Esophagus squamous epithelium (tissue), 4 donors: Measurements from ENCODE around the gene ARHGAP27.
A peak's percentile ranks its signal among the peaks of the same experiment; 100 is the strongest.

Source experiments
- POLR2A ChIP-seq, 4 donors: fragments of 450-650 bp; IDR thresholded peaks; one replicate each; pipeline ENCODE4 v1.6.1; 2017; ENCODE audit warnings: antibody characterized with exemption in 4 of 4, mild to moderate bottlenecking in 4 of 4, moderate library complexity in 3 of 4
- TF ChIP-seq, protein P1 (sequence below), 6 experiments: fragments of 450-650 bp in 4 of 6; fragments of 200-600 bp in 2 of 6; sonication (generic) in 2 of 6; IDR thresholded peaks; one replicate each; pipeline ENCODE4 v1.5.1; 2016 to 2019; ENCODE audit warnings: antibody characterized with exemption in 6 of 6, mild to moderate bottlenecking in 4 of 6, moderate library complexity in 4 of 6

DNA sequence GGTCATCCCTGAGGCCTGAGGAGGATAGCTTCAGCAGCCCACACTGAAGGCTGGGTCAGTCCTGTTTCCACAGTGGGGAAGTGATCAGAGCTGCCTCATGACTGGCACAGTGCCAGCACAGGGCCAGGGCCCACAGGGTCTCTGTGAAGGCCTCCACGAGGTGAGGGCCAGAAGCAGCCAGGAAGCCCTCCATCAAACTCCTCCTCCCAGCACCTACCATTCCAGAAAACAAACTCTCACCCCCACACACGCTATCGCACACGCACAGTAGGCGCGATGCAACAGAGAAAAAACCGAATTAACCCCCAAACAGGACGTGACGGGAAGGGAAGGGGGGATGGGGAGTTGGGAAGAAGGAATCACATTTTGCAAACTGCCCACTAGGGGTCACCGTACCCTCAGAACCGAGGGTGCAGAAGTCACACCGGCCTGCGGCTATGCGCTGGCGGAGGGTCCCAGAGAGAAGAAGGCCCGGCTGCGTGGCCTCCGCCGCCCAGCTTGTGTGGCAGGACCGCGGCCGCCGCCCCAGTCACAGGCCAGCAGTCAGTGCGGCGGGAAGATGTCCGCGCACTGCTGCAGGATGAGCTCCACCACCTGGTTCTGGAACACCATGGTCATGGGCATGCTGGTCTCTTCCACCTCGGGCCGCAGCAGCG lies 37.6 kb downstream of the ARHGAP27 start:
- TF ChIP-seq POLR2A (IDR thresholded peaks at IDR 0.05): no peak
- TF ChIP-seq, protein P1, sequence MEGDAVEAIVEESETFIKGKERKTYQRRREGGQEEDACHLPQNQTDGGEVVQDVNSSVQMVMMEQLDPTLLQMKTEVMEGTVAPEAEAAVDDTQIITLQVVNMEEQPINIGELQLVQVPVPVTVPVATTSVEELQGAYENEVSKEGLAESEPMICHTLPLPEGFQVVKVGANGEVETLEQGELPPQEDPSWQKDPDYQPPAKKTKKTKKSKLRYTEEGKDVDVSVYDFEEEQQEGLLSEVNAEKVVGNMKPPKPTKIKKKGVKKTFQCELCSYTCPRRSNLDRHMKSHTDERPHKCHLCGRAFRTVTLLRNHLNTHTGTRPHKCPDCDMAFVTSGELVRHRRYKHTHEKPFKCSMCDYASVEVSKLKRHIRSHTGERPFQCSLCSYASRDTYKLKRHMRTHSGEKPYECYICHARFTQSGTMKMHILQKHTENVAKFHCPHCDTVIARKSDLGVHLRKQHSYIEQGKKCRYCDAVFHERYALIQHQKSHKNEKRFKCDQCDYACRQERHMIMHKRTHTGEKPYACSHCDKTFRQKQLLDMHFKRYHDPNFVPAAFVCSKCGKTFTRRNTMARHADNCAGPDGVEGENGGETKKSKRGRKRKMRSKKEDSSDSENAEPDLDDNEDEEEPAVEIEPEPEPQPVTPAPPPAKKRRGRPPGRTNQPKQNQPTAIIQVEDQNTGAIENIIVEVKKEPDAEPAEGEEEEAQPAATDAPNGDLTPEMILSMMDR (IDR thresholded peaks at IDR 0.05): peak; percentile 58 to 75 (median 64)
